BLaER1 (cell line): ENCODE results near the gene ARID1B.

Experiments
- H3K27ac ChIP-seq: shearing (Covaris generic); formaldehyde crosslinking; 2 replicates; pipeline ENCODE4 v1.8.1; 2022
- H3K27me3 ChIP-seq: shearing (Covaris generic); formaldehyde crosslinking; 2 replicates; pipeline ENCODE4 v1.8.1; 2022
- H3K36me3 ChIP-seq: shearing (Covaris generic); formaldehyde crosslinking; 2 replicates; pipeline ENCODE4 v1.8.1; 2022
- H3K4me1 ChIP-seq: shearing (Covaris generic); formaldehyde crosslinking; 2 replicates; pipeline ENCODE4 v1.8.1; 2022
- H3K4me2 ChIP-seq: shearing (Covaris generic); formaldehyde crosslinking; 2 replicates; pipeline ENCODE4 v1.8.1; 2022
- H3K4me3 ChIP-seq: shearing (Covaris generic); formaldehyde crosslinking; 2 replicates; pipeline ENCODE4 v1.8.1; 2022
- H3K9ac ChIP-seq: shearing (Covaris generic); formaldehyde crosslinking; 2 replicates; pipeline ENCODE4 v1.8.1; 2022
- H3K9me3 ChIP-seq: shearing (Covaris generic); formaldehyde crosslinking; 2 replicates; pipeline ENCODE4 v1.8.1; 2022
- H4K20me1 ChIP-seq: shearing (Covaris generic); formaldehyde crosslinking; 2 replicates; pipeline ENCODE4 v1.8.1; 2022
- Cebpa-rat ChIP-seq: shearing (Covaris generic); IDR thresholded peaks from 2 replicates; pipeline ENCODE4 v1.8.1; 2022

ARID1B gene

DNA sequence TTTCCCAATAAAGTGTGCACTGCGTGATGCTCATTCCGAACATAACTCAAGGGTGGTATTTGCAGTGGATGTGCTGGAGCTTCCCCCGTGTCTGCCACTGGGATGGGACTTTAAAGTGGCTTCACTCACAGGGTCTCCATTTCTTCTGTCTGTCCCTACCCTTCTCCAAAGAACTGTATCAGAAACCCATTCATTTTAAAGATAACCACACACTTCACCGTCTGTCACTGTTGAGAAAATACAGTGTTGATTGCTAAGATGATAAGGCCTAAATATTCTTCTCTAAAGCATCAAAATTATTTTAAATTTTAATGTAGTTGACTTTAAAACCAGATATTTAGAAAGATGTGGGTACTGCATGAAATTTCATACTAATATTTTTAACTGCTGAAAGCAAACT is 384.7 kb downstream of the ARID1B start:
- peaks cover 28% of the 10 kb centered on the region; the same call in 1 of the 2 replicates for H4K20me1 ChIP-seq
- peaks cover 83% of the 10 kb centered on the region for H3K36me3 ChIP-seq
- H3K27me3 ChIP-seq: no peaks in the 10 kb centered on the region
- H3K4me3 ChIP-seq: no peak overlapping the region
- H3K27ac ChIP-seq: no peak overlapping the region
- H3K4me1 ChIP-seq: no peaks in the 10 kb centered on the region
- H3K9ac ChIP-seq: no peak overlapping the region
- no peak for TF ChIP-seq Cebpa-rat
- no peaks in the 10 kb centered on the region for H3K9me3 ChIP-seq
- H3K4me2 ChIP-seq: no peak overlapping the region

DNA sequence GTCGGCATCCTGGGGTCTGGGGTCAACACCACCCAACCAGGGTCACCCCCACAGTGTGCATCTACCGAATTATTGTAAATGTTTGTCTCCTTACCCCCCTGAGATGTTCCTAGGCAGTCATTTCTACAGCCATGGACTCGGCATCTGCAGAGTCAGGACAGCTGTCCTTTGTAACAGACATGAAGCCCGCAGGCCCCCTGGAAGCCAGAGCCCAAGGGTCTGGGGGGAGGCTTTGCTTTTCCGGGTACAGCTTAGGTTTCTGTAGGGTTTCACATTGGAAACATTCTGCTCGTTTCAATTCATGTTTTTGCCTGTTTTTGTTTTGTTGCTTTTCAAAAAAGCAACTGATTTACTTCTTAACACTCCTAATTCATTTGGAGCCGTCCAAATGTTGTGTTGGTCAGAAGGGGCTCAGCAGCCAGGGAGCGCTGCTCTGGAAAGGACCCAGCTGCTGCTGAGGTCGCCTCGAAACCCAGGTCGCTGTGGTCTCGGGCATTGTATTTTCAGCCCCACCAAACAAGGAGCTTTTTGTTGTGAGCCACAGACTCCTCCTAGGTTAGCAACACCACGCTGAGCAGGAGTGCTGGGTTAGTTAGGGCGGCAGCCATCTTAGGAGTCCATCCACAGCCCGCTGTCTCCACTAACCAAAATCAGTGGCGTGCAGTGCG is 385.7 kb downstream of the ARID1B start:
- TF ChIP-seq Cebpa-rat: no peak
- Histone ChIP-seq H3K4me1 (no peaks in the 10 kb centered on the region), H4K20me1 (peaks cover 30% of the 10 kb centered on the region; the same call in 1 of the 2 replicates), H3K4me3 (no peak overlapping the region), H3K27ac (no peak overlapping the region), H3K4me2 (no peak overlapping the region), H3K9me3 (no peaks in the 10 kb centered on the region), H3K36me3 (peaks cover 83% of the 10 kb centered on the region), H3K27me3 (no peaks in the 10 kb centered on the region), H3K9ac (no peak overlapping the region)

DNA sequence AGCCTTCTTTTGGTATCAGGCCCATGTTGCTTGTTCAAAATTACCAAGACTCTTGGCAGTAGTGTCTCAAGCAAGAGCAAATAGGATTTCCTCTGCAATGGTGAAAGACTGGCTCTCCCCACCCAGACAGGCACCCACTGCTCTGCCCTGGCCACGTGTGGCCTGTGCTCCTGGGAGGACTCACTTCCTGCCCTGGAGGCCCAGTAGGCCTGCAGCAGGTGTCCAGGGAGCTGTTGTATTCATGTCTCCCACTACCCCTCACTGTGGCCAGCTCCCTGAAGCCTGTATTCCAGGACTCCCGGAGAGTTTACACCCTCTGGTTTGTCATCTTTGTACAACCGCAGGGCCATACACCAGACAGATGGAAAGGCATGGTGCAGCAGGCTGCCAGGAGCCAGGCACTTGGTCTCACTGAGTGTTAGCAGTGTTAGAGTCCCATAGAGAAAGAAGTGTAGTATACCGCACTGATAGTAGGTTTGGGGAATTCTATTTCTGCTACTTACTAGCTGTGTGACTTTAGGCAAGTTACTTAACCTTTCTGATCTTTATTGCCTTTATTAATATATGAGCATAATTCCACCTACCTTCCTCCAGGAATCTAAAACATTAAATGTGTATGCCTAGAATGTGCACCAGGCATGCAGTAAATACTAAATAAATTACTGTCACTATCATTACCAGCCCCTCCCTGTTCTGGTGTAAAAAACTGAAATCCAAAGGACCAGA is 386.4 kb downstream of the ARID1B start:
- H3K9ac ChIP-seq: no peak overlapping the region
- peaks cover 86% of the 10 kb centered on the region for H3K36me3 ChIP-seq

DNA sequence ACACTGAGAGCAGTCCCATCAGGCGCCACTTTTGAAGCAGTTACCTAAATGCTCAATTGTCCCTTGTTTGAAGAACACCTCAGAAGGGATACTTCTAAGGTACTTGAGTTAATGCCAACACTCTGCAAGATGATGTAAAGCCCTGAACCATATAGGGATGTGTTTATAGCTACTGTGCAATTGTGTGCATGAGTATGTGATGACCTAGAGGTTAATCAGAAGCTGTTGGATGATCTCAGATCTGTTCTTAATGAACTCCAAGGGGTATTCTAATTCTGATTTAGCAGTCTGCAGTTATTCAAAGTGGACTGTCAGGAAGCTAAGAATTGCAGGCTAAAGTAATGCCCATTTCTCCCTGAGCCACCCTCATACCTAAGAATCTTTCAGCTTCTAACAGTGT is 387.8 kb downstream of the ARID1B start:
- Histone ChIP-seq H3K9ac (no peak overlapping the region), H3K9me3 (no peaks in the 10 kb centered on the region), H3K27ac (no peak overlapping the region), H3K27me3 (no peaks in the 10 kb centered on the region), H4K20me1 (peaks cover 19% of the 10 kb centered on the region; the same call in 1 of the 2 replicates), H3K4me3 (no peak overlapping the region), H3K36me3 (peaks cover 86% of the 10 kb centered on the region), H3K4me1 (no peaks in the 10 kb centered on the region), H3K4me2 (no peak overlapping the region)
- no peak for TF ChIP-seq Cebpa-rat

More for the DNA sequence above, 386.4 kb downstream of the ARID1B start:
- Histone ChIP-seq H3K4me2 (no peak overlapping the region), H4K20me1 (peaks cover 24% of the 10 kb centered on the region; the same call in 1 of the 2 replicates), H3K4me3 (no peak overlapping the region), H3K4me1 (no peaks in the 10 kb centered on the region), H3K9me3 (no peaks in the 10 kb centered on the region), H3K27me3 (no peaks in the 10 kb centered on the region), H3K27ac (no peak overlapping the region)
- TF ChIP-seq Cebpa-rat: no peak

DNA sequence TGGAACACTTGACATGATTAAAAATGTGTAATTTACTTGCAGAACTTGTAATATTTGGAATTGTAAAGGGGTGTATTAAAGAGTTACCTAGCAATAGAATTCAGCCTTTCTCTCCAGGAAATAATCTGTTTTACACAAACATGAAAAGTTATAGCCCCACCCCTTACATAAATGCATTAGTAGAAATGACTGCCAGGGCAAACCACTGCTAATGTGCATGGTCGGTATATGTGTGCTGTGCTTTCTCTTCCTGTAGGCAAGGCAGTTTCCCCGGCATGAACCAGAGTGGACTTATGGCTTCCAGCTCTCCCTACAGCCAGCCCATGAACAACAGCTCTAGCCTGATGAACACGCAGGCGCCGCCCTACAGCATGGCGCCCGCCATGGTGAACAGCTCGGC is 389.6 kb downstream of the ARID1B start:
- Histone ChIP-seq H3K27me3 (no peaks in the 10 kb centered on the region), H3K4me2 (no peak overlapping the region)
- TF ChIP-seq Cebpa-rat: no peak

DNA sequence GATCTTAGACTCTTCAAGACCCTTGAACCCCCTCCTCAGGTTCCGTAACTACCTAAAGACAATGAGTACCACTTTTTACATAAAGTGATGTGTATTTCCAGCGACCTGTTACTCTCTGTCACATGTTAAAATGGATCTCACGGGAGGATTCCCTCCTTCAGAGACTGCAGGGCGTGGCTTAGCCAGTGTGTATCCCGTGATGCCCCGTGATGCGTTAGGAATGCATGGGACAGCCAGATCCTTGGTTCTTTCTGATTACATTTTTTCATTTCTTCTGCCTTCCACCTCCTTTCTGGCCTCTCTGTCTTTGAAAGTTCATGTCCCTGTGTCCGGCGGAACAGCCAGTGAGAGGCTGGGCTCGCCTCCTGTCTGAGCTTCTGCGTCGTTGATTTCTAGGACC is 390.7 kb downstream of the ARID1B start:
- H3K4me1 ChIP-seq: no peaks in the 10 kb centered on the region

More for the DNA sequence above, 389.6 kb downstream of the ARID1B start:
- no peaks in the 10 kb centered on the region for H3K9me3 ChIP-seq
- H3K9ac ChIP-seq: no peak overlapping the region
- no peaks in the 10 kb centered on the region for H3K4me1 ChIP-seq
- H3K27ac ChIP-seq: no peak overlapping the region
- H4K20me1 ChIP-seq: peaks cover 19% of the 10 kb centered on the region; the same call in 1 of the 2 replicates
- peaks cover 90% of the 10 kb centered on the region for H3K36me3 ChIP-seq
- H3K4me3 ChIP-seq: no peak overlapping the region

DNA sequence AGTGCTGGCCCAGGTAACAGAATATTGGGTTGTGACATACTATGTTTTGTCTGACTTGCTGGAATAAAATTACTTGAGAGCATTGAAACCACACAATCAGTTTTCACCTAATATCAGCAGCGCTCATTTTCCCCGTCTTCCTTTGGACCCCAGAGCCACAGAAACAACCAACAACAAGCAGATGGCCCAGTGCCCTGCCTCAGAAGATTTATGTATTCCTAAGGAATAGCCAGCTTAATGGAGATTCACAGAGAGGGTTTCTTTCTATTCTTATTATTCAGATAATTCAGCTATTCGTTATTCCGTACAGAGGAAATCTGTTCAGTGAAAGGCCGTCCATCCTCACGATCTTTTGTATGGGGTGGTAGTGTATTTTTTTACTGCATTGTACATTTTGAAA is 391.3 kb downstream of the ARID1B start:
- no peaks in the 10 kb centered on the region for H3K4me1 ChIP-seq
- H3K4me2 ChIP-seq: no peak overlapping the region
- no peak overlapping the region for H3K4me3 ChIP-seq
- H3K36me3 ChIP-seq: peaks cover 89% of the 10 kb centered on the region
- TF ChIP-seq Cebpa-rat: no peak
- H4K20me1 ChIP-seq: peaks cover 8% of the 10 kb centered on the region; the same call in 1 of the 2 replicates
- no peaks in the 10 kb centered on the region for H3K9me3 ChIP-seq
- no peak overlapping the region for H3K9ac ChIP-seq
- H3K27me3 ChIP-seq: no peaks in the 10 kb centered on the region
- no peak overlapping the region for H3K27ac ChIP-seq

More for the DNA sequence above, 390.7 kb downstream of the ARID1B start:
- no peaks in the 10 kb centered on the region for H3K9me3 ChIP-seq
- no peaks in the 10 kb centered on the region for H3K27me3 ChIP-seq
- no peak overlapping the region for H3K27ac ChIP-seq
- peaks cover 12% of the 10 kb centered on the region; the same call in 1 of the 2 replicates for H4K20me1 ChIP-seq
- peaks cover 91% of the 10 kb centered on the region for H3K36me3 ChIP-seq
- no peak overlapping the region for H3K4me3 ChIP-seq
- H3K9ac ChIP-seq: no peak overlapping the region
- no peak for TF ChIP-seq Cebpa-rat
- H3K4me2 ChIP-seq: no peak overlapping the region

DNA sequence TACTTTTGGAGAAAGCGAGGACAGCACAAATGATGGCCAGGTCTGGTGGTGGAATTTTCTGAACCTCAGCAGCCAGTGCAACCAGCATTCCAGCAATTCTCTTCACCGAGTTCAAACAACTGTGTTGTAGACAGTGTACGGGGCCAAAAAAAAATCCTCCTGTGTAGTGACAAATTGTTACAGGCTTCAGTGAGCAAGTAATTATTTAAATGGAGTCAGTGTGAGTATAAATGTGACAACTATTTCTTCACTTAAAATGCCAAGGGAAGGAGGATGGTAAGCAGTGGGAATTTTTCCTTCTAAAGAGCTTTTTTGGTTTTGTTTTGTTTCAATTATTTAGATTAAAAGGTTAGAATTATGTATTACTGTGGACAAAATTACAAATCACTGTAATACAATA is 392.0 kb downstream of the ARID1B start:
- Histone ChIP-seq H3K4me1 (no peaks in the 10 kb centered on the region), H3K27ac (no peak overlapping the region), H3K36me3 (peaks cover 86% of the 10 kb centered on the region), H3K4me2 (no peak overlapping the region), H3K4me3 (no peak overlapping the region), H3K27me3 (no peaks in the 10 kb centered on the region), H3K9ac (no peak overlapping the region), H4K20me1 (0 out of 2 replicates have a peak, but pooled peaks cover 4% of the 10 kb centered on the region), H3K9me3 (no peaks in the 10 kb centered on the region)
- no peak for TF ChIP-seq Cebpa-rat

DNA sequence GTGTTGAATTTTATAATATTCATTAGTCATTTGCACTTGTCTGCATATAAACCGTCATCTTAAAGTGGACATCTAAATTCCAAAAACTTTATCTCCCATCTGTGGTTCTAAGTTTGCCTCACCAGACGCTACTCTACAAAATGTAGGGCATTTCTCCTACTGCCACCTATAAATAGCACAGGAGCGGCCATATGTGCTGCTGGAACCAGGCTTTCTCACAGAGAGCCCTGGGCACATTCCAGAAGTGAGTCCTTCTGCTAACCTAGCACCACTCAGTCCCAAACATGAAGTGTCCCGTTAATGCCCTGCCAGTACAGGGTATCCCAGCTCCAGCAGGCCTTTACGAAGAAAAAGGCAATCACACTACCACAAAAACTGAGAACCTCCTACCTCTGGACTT is 392.5 kb downstream of the ARID1B start:
- Histone ChIP-seq H3K4me1 (no peaks in the 10 kb centered on the region), H3K4me3 (no peak overlapping the region), H3K4me2 (no peak overlapping the region), H4K20me1 (0 out of 2 replicates have a peak, but pooled peaks cover 4% of the 10 kb centered on the region), H3K27me3 (no peaks in the 10 kb centered on the region), H3K36me3 (peaks cover 87% of the 10 kb centered on the region), H3K9me3 (no peaks in the 10 kb centered on the region), H3K9ac (no peak overlapping the region), H3K27ac (no peak overlapping the region)
- no peak for TF ChIP-seq Cebpa-rat

DNA sequence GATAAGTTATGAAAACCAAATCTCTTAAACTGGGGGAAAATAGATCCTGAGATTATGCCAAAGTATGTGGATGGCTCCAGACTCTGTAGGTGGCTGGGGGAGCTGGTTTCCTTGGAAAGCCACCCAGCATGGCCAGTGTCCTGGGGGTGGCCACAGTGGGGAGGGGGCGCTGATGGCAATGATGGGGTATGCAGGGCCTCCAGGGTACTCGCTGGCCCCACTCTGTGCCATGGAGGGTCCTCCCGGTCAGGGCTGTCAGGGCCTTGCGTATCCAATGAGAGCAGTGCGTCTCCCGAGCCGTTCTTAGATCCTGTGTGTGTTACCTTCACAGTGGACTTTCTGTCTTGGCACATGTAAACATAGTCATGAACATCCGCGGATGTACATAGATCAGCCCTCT is 393.4 kb downstream of the ARID1B start:
- no peaks in the 10 kb centered on the region for H3K9me3 ChIP-seq
- no peak overlapping the region for H3K9ac ChIP-seq
- peaks cover 78% of the 10 kb centered on the region for H3K36me3 ChIP-seq
- no peaks in the 10 kb centered on the region for H3K27me3 ChIP-seq
- 0 out of 2 replicates have a peak, but pooled peaks cover 4% of the 10 kb centered on the region for H4K20me1 ChIP-seq
- H3K27ac ChIP-seq: no peak overlapping the region
- H3K4me1 ChIP-seq: no peaks in the 10 kb centered on the region
- H3K4me2 ChIP-seq: no peak overlapping the region
- H3K4me3 ChIP-seq: no peak overlapping the region
- TF ChIP-seq Cebpa-rat: no peak
